HG02798 (cell line): ENCODE measurements around the gene WDR1.
A peak's percentile ranks its signal among the peaks of the same experiment; 100 is the strongest.

Experiments used
- ATAC-seq: cut with Tn5 transposase; IDR thresholded peaks from one replicate; pipeline ENCODE4 v1.9.1; 2021; ENCODE audit warnings: mild to moderate bottlenecking; ENCODE audit not compliant: unreplicated experiment, poor library complexity

Gene WDR1

GRCh38 chr4:10050261-10050661, 66.3 kb downstream of the WDR1 start:
- no peak for ATAC-seq

DNA sequence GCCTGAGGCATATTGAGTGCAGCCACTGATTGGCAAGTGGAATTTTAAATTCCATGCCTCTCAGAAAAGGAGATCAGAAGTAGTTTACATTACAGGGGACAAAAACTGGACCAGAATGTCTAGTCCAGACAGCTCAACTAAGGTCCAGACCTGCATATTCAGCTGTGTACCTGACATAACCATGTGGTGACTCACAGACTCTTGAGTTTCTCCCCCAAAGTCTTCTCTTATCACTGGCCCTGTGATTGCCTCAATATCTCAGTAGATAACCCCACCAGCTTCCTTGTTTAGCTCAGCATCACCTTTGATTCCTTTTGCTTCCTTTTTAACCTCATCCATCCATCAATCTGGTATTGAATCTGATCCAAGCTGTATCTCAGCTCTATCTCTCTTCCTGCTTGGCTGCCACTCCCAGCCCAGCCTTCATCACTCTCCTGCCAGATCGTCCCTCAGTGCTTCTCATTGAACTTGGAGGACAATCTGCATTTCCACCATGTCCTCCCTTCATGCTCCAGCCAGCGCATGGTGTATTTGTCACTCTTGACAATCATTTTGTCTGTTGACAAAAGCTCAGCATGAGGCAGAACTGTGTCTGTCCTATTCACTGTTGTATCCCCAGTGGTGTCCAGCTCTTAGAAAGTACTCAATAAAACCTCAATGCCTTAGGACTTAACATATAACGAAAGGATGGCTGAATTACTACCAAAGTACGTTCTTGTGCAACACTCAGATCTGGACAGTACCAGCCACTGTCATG, 67.5 kb downstream of the WDR1 start:
- ATAC-seq: no peak

DNA sequence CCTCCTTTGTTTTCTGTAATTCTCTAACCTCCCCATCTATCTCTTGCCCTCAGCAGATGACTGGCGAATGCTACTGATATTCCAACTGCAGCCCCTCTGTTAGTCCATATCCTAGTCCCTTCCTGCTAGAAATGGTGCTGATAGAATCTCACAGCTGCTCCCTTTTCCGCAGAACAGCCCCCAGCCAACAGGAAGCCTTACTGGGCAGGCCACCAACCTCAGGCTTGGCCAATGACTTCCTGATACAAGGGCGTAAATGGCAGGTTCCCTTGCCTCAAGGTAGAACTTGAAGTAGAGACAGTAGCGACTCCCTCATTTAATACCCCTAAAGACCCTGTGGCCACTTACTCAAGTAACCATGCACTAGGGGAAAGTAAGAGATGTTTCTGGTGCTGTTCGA, 68.6 kb downstream of the WDR1 start:
- ATAC-seq: no peak

GRCh38 chr4:10046471-10046870, 70.1 kb downstream of the WDR1 start:
- no peak for ATAC-seq

GRCh38 chr4:10045481-10045880, 71.1 kb downstream of the WDR1 start:
- ATAC-seq: no peak

GRCh38 chr4:10041036-10041435, 75.6 kb downstream of the WDR1 start:
- ATAC-seq: no peak

GRCh38 chr4:10040049-10040892, 76.3 kb downstream of the WDR1 start:
- ATAC-seq: peak; percentile 44

- no peak for ATAC-seq
These were observed 79.7 kb downstream of the WDR1 start for GRCh38 chr4:10036807-10037342.

DNA sequence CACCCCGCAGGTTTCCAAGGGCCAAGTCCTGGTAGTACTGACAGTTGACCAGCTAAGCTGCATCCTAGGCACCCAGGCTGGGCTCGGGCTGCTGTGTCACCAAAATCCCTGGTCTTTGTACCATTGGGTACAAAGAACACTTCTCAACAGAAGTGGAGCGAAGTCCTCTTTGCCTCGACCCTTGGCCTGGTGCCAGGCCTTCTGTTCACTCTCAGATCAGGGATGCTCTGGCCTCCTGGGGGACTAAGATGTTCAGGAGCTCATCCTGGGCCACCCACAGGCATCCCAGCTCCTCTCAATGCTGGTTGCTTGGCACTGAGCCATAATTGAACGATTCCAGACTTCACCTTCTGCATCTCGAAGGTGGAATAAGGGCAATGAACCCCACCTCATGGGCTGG, 81.5 kb downstream of the WDR1 start:
- no peak for ATAC-seq

GRCh38 chr4:10034612-10035104, 81.9 kb downstream of the WDR1 start:
- ATAC-seq: no peak

- ATAC-seq: no peak
These were observed 82.5 kb downstream of the WDR1 start for GRCh38 chr4:10034136-10034535.

DNA sequence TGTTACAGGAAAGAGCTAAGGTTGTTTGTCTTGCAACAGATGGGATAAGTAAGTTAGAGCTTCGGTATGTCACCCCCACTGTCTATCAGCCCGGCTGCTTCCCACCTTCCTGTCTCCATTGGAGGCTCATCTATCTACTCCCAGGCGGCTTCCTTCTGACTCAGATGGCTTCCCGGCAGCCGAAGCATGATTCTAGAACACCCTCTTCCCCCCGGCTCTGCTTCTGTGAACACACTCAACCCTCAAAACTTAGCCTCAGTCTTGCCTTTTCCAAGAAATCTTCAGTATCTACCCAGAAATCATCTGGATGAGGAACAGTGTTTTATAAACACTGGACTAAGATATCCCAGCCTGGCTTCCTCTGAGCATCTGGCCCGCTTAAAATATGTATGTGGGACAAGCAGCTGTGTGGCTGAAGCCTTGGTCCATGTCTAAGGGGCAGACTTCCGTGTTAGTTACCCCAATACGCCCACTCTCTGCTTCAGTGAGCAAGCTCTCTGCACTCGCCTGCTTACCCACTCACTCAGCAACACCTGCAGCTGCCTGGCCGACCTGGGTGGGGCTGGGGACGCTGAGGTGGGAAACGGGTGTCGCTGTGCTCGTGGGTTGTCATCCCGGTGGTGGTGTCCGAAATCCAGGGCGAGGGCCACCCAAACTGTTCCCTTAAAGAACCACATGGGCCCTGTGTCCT, 83.3 kb downstream of the WDR1 start:
- no peak for ATAC-seq

DNA sequence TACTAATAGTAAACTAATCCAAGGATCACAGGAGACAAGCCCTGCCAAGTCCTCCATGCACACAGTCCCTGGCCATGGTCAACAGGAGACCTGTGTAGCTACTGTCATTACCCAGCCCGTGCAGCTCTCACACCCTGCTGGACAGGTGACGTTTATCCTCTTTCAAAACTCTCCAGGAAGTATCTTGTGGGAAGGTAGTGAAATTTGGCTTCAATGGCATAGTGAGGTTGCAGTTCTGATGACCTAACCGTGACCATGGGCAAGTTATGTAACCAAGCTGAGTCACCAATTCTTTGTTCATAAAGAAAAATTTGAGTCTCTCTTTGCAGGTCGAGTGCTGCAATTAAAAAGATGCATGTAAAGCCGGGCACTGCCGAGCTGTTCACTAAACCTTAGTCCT, 84.0 kb downstream of the WDR1 start:
- no peak for ATAC-seq

DNA sequence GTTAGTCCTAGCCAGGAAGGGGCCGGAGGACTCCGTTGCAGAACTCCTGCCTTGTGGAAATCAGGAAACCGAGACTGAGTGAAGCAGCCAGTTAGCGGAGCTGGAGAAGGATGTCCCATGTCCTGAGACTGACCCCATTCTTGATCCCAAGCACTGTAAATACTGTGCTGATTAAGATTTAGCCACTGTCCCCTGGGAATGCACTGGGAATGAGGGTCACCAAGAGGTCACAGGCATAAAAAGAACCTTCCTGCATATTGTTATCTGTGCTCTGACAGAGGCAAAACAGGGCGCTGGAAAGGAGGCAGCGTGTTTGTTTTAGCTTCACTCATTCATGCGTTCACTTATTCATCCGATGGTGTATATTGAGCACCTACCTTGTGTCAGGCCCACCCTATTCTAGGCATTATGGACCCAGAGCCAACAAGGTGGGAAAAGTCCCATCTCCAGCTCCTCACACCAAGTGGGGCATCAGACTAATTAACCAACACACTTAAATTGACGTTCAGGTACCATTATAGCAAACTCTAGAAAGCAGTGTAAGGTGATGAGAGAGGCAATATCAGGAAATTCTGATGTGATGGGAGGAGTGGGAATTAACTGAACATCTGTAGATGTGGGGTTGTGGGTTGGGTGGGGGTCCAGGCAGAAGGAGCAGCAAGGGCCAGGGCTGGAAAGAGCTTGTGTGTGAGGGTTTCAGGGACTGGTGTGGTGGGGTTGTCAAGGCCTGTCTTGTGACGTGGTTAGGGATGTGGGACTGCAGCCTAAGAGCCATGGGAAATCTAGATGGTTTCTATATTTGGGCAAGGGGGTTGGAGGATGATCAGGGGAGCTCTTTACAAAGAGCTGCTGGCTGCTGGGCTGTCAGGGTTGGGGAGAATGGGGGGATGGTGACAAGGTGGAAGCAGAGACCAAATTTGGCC, 84.7 kb downstream of the WDR1 start:
- ATAC-seq: no peak

DNA sequence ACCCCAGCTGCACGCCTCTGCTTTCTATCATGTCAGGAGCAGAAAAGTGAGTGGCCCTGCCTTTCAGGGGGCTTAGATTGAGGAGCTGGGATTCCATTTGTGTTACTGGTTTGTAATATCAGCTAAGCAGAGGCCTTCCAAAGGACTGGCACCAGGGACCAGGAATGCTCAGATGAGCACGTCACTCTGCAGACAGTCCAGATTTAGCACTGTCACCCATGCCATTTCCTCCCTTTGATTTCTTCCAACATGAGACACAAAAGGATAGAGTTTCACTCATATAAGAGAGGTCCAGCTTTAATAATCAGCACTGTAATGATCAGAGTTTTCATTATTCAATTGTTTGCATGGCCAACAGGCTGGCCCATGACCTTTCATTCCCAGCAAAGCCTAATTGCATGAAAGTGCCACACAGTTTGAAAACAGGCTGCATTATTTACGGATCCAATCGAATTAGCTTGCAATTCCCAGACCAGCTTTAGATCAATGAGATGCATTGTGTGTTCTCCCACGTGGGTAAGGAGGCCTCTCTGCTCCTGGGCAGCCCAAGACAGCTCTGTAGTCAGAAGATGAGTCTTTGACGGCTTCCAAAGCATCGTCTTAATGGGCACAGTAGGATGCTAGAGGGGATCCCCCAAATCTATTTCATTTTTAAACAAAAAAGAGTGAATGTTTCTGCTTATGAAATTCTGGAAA, 85.5 kb downstream of the WDR1 start:
- no peak for ATAC-seq

DNA sequence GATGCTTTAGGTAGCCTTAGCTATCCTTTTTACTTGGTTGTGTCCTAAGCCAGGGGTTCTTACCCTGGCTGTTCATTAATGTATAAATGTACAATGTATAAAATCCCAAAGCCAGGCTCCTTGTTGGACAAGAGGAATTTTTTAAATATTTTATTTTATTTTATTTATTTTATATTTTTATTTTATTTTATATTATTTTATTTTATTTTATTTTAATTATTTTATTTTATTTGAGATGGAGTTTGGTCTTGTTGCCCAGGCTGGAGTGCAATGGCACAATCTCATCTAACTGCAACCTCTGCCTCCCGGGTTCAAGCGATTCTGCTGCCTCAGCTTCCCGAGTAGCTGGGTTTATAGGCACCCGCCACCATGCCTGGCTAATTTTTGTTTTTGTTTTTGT, 87.2 kb downstream of the WDR1 start:
- ATAC-seq: no peak

DNA sequence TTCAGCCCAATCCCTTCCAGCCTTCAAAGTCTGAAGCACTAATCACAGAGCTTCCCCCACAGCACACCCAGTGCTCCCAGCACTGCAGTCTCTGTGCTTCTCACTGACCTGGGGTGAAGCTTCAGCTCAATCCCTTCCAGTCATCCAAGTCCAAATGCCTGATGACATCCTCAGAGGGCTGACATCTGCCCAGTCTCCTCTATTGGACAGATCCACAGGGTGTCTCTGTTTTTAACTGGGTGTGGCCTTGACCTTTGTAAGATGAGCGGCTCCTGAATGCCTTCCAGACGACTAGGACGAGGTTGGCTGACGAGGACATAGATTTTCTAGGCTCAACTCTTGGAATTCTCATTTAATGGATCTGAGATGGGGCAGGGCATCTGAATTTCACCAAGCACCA, 87.7 kb downstream of the WDR1 start:
- no peak for ATAC-seq

DNA sequence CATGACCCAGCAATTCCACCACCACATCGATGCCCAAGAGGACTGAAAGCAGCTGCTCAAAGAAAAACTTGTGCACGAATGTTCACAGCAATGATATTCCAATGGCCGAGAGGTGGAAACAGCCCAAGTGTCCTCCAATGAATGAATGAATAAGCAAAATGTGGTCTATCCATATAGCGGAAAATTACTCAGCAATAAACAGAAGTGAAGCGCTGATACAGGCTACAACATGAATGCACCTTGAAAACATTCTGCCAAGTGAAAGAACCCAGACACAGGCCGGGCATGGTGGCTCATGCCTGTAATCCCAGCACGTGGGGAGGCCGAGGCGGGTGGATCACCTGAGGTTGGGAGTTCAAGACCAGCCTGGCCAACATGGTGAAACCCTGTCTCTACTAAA, 90.1 kb downstream of the WDR1 start:
- ATAC-seq: no peak

GRCh38 chr4:10025230-10025806, 91.3 kb downstream of the WDR1 start:
- no peak for ATAC-seq
